Neuron (in vitro differentiated cells): ENCODE results near the gene PLXNA4.

Source experiments
- H2AFZ ChIP-seq: one replicate; pipeline ENCODE4 v1.6.1; 2013; ENCODE audit warnings: low read depth, mild to moderate bottlenecking, inconsistent platforms, low read length, moderate library complexity
- H3K27me3 ChIP-seq: one replicate; pipeline ENCODE4 v1.6.1; 2013; ENCODE audit warnings: low read length; ENCODE audit not compliant: insufficient read depth
- H3K36me3 ChIP-seq: one replicate; pipeline ENCODE4 v1.6.1; 2013; ENCODE audit warnings: low read length; ENCODE audit not compliant: insufficient read depth
- H3K4me1 ChIP-seq: one replicate; pipeline ENCODE4 v1.6.1; 2013; ENCODE audit warnings: low read length; ENCODE audit not compliant: insufficient read depth
- H3K4me3 ChIP-seq: 2 replicates; pipeline ENCODE4 v1.5.1; 2013; ENCODE audit warnings: mild to moderate bottlenecking, low read length, moderate library complexity
- H3K9me3 ChIP-seq: one replicate; pipeline ENCODE4 v1.6.1; 2013; ENCODE audit warnings: low read length

Gene PLXNA4

GRCh38 chr7:132213583-132213982 is 362.7 kb downstream of the PLXNA4 start:
- Histone ChIP-seq H3K9me3 (no peaks in the 10 kb centered on the region), H3K36me3 (no peaks in the 10 kb centered on the region), H3K27me3 (no peaks in the 10 kb centered on the region), H2AFZ (no peak overlapping the region), H3K4me3 (no peak overlapping the region), H3K4me1 (no peaks in the 10 kb centered on the region)

- H3K36me3 ChIP-seq: no peaks in the 10 kb centered on the region
- H3K27me3 ChIP-seq: no peaks in the 10 kb centered on the region
- no peaks in the 10 kb centered on the region for H3K9me3 ChIP-seq
- no peak overlapping the region for H3K4me3 ChIP-seq
- no peaks in the 10 kb centered on the region for H3K4me1 ChIP-seq
- no peak overlapping the region for H2AFZ ChIP-seq
These were observed 364.3 kb downstream of the PLXNA4 start for GRCh38 chr7:132211971-132212370.

GRCh38 chr7:132210821-132211220 is 365.4 kb downstream of the PLXNA4 start:
- Histone ChIP-seq H3K9me3 (no peaks in the 10 kb centered on the region), H3K4me3 (no peak overlapping the region), H3K4me1 (no peaks in the 10 kb centered on the region), H3K27me3 (no peaks in the 10 kb centered on the region), H3K36me3 (no peaks in the 10 kb centered on the region), H2AFZ (no peak overlapping the region)

DNA sequence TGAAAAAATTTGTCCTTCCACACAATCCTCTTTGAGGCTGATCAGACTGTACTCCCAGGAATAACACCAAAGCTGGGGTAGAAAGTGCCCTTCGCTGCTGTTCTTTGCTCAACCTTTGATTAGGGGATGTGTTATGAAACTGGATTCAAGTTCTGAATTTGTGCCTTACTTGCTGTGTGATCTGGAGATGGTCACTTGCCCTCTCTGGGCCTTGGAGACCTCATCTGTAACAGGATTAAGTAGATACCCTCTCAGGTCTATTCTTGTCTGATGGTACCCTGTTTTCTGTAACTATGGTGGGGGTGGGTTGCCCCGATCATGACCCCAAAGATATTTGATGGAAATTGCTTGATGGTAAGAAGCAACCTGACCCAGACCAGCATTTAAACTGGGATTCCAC is 368.5 kb downstream of the PLXNA4 start:
- no peaks in the 10 kb centered on the region for H3K36me3 ChIP-seq

GRCh38 chr7:132207211-132207610 is 369.1 kb downstream of the PLXNA4 start:
- Histone ChIP-seq H3K4me3 (no peak overlapping the region), H3K36me3 (no peaks in the 10 kb centered on the region), H3K9me3 (no peaks in the 10 kb centered on the region), H2AFZ (no peak overlapping the region), H3K27me3 (no peaks in the 10 kb centered on the region), H3K4me1 (no peaks in the 10 kb centered on the region)

More for the DNA sequence above, 368.5 kb downstream of the PLXNA4 start:
- H3K27me3 ChIP-seq: no peaks in the 10 kb centered on the region
- no peaks in the 10 kb centered on the region for H3K9me3 ChIP-seq
- no peaks in the 10 kb centered on the region for H3K4me1 ChIP-seq
- H2AFZ ChIP-seq: no peak overlapping the region
- no peak overlapping the region for H3K4me3 ChIP-seq

- Histone ChIP-seq H3K27me3 (no peaks in the 10 kb centered on the region), H3K4me1 (no peaks in the 10 kb centered on the region), H3K4me3 (no peak overlapping the region), H3K9me3 (no peaks in the 10 kb centered on the region), H2AFZ (no peak overlapping the region), H3K36me3 (no peaks in the 10 kb centered on the region)
These were observed 369.7 kb downstream of the PLXNA4 start for GRCh38 chr7:132206594-132206993.

GRCh38 chr7:132205509-132205908 is 370.8 kb downstream of the PLXNA4 start:
- H3K36me3 ChIP-seq: no peaks in the 10 kb centered on the region
- no peaks in the 10 kb centered on the region for H3K4me1 ChIP-seq
- no peak overlapping the region for H2AFZ ChIP-seq
- H3K4me3 ChIP-seq: no peak overlapping the region
- H3K9me3 ChIP-seq: no peaks in the 10 kb centered on the region
- no peaks in the 10 kb centered on the region for H3K27me3 ChIP-seq

DNA sequence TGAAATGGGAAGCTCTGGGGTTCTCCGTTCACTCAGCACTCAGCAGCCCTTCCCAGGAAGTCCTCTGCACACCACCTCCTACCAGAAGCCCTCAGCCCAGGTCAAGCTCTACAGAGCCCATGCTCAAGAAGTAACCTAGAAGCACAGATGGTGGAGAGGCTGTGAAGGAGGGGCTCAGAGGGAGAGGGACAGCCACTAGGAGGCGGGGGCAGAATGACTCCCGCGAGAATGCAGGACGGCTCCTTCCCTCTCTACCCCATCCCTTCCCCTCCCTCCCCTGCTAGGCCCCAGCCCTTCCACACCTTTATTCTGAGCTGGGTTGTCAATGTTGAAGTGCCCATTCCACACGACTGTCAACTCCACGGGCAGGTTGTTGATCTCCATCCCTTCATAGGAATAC is 373.2 kb downstream of the PLXNA4 start:
- Histone ChIP-seq H3K4me3 (no peak overlapping the region), H3K4me1 (no peaks in the 10 kb centered on the region), H2AFZ (no peak overlapping the region), H3K27me3 (no peaks in the 10 kb centered on the region), H3K9me3 (no peaks in the 10 kb centered on the region), H3K36me3 (no peaks in the 10 kb centered on the region)

DNA sequence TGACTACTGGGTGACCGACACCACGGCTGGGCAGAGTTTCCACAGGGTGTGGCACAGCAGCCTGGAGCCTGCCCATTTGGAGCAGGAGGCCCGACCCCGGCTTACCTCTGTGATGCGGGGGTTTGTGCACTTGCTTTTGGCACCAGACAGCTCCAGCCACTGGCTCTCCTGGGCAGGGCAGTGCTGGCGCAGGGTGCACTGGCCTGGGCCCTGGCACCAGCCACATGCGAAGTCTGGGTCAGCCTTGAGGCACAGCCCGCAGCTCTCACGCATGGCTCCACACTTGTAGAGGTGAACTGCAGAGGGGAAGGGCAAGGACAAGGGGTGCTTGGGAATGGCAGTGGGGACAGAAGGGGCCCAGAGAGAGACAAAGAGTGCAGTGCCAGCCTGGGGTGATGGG is 373.7 kb downstream of the PLXNA4 start:
- Histone ChIP-seq H3K9me3 (no peaks in the 10 kb centered on the region), H2AFZ (no peak overlapping the region), H3K4me1 (no peaks in the 10 kb centered on the region), H3K36me3 (no peaks in the 10 kb centered on the region), H3K27me3 (no peaks in the 10 kb centered on the region), H3K4me3 (no peak overlapping the region)

DNA sequence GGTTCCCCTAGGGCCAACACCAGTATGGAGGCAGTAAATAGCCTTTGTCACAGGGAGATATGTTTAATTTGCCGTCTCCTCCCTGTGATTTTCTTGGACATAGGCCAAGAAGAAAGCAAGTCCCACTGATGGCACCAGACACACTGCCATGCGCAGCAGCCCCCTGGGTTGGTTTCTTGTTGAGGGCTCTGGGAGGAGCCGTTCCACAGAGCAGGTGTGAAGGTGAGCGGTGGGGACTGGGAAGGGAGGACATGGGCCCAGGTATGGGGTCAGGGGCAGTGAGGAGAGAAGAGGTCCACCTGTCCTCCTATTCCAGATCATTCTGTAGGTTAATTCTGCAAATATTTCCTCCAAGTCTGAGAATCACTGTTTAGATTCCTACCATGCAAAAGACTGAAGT is 376.1 kb downstream of the PLXNA4 start:
- Histone ChIP-seq H3K4me1 (no peaks in the 10 kb centered on the region), H3K27me3 (no peaks in the 10 kb centered on the region), H3K4me3 (no peak overlapping the region), H3K36me3 (no peaks in the 10 kb centered on the region), H3K9me3 (no peaks in the 10 kb centered on the region), H2AFZ (no peak overlapping the region)

DNA sequence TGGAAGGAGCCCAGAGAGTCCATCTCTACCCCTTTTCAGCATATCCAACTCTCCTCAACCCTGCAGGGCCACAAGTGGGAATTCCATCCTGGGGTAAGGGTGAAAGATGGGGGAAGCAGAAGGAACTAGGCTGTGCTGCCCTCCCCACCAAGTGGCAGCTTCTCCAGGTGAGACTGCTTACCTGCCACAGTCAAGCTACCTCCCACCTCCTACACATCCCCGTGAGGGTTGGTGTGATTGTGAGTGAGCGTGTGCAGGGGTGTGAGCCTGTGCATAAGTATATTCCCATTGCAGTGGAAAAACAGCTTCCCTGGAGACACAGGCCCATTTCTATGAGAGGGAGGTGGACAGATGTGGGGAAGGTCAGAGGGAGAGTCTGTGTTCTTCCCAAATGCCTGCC is 376.6 kb downstream of the PLXNA4 start:
- H3K36me3 ChIP-seq: no peaks in the 10 kb centered on the region
- H2AFZ ChIP-seq: no peak overlapping the region
- H3K4me3 ChIP-seq: no peak overlapping the region
- no peaks in the 10 kb centered on the region for H3K27me3 ChIP-seq
- H3K4me1 ChIP-seq: no peaks in the 10 kb centered on the region
- no peaks in the 10 kb centered on the region for H3K9me3 ChIP-seq

- Histone ChIP-seq H2AFZ (no peak overlapping the region), H3K4me1 (no peaks in the 10 kb centered on the region), H3K36me3 (no peaks in the 10 kb centered on the region), H3K4me3 (no peak overlapping the region), H3K27me3 (no peaks in the 10 kb centered on the region), H3K9me3 (no peaks in the 10 kb centered on the region)
These were observed 378.5 kb downstream of the PLXNA4 start for GRCh38 chr7:132197772-132198171.

DNA sequence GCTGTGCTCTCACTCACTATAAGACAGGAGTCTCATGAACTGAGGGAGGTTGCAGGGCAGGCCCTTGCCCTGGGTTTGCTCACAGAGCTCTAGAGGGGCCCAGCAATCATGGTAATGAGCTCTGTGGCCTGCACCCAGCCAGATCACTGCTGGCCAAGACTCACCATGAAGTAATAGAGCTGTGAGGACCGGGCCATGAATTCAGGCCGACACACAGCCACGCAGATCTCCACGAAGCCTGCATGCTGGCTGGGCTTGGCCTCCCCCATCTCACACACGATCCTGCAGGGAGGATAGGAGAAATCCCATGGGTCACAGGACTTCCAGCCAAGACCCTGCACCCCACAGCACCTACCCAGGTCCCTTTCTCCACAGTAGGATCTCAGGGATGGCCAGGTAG is 382.4 kb downstream of the PLXNA4 start:
- Histone ChIP-seq H2AFZ (no peak overlapping the region), H3K36me3 (no peaks in the 10 kb centered on the region), H3K4me1 (no peaks in the 10 kb centered on the region), H3K4me3 (no peak overlapping the region), H3K27me3 (no peaks in the 10 kb centered on the region), H3K9me3 (no peaks in the 10 kb centered on the region)

- Histone ChIP-seq H3K27me3 (no peaks in the 10 kb centered on the region), H3K4me3 (no peak overlapping the region), H2AFZ (no peak overlapping the region), H3K4me1 (no peaks in the 10 kb centered on the region), H3K36me3 (no peaks in the 10 kb centered on the region), H3K9me3 (no peaks in the 10 kb centered on the region)
These were observed 383.5 kb downstream of the PLXNA4 start for GRCh38 chr7:132192809-132193208.
